ENCODE results near the gene GOLGA1. TPM values are rescaled to one million over a fixed set of nuclear protein-coding genes. Genes with fewer than 3 reads are reported as not detected.

Gene GOLGA1
- polyA plus RNA-seq, 1 donor (not counting 4 experiments of a cell fraction or from before 2014, with no cell fraction given), result 7.4 TPM

DNA sequence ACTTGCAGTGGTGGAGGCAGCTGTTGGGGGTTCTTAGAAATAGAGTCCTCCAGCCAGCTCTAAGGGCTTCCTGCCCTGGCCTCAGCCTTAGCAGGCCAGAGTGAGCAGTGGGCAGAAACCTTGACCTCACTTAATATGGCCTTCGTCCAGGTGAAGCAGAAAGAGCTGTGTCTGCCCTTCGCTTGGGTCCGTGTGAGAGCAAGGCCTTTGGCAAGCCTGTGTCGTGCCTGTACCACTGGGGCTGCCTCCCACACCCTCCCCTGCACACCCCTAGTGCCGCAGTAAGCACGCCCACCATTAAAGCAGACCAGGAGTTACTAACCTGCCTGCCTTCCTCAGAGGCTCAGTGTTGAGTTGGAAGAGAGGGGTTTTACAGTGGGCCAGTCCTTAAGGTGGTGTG, 65.4 kb downstream of the GOLGA1 start:
- Histone ChIP-seq H3K36me3 (ENCODE audit: control insufficient read depth in 2 of 2, extremely low read depth in 1 of 2, insufficient read depth in 2 of 2, low read length in 2 of 2) (peaks cover 38 to 73% of the 10 kb centered on the region in 2 experiments), H4K20me1 (ENCODE audit: control insufficient read depth, extremely low read depth, insufficient read depth, low read length) (peaks cover 24% of the 10 kb centered on the region)
- TF ChIP-seq, protein P1, sequence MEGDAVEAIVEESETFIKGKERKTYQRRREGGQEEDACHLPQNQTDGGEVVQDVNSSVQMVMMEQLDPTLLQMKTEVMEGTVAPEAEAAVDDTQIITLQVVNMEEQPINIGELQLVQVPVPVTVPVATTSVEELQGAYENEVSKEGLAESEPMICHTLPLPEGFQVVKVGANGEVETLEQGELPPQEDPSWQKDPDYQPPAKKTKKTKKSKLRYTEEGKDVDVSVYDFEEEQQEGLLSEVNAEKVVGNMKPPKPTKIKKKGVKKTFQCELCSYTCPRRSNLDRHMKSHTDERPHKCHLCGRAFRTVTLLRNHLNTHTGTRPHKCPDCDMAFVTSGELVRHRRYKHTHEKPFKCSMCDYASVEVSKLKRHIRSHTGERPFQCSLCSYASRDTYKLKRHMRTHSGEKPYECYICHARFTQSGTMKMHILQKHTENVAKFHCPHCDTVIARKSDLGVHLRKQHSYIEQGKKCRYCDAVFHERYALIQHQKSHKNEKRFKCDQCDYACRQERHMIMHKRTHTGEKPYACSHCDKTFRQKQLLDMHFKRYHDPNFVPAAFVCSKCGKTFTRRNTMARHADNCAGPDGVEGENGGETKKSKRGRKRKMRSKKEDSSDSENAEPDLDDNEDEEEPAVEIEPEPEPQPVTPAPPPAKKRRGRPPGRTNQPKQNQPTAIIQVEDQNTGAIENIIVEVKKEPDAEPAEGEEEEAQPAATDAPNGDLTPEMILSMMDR (optimal IDR thresholded peaks at IDR 0.05 in 1 of 3, IDR thresholded peaks at IDR 0.05 in 1 of 3, conservative IDR thresholded peaks at IDR 0.05 in 1 of 3; ENCODE audit: extremely low read depth in 1 of 3, insufficient read depth in 2 of 3, low read length in 3 of 3), result no peak
- no peak for TF ChIP-seq EZH2 (IDR thresholded peaks at IDR 0.05; ENCODE audit: low read length)

DNA sequence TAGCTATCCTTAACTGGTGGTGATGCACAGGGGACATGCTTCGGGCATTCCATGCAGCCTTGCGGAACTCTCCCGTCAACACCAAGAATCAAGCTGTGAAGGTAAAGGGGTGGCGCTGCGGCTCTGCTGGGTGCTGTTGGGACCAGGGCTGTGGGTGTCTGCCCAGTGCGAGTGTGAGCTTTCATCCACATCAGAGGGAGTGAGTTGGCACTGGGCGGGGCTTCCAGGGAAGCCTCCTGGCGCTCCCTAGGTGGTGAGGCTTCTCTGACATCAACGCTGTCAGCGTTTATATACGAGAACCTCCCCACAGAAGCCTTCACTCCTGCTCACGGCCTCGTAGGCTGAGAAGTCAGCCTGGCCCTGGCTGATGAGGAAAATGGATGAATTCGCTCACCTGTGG, 67.2 kb downstream of the GOLGA1 start:
- H3K27ac ChIP-seq (ENCODE audit: control insufficient read depth, insufficient read depth, low read length), result peak overlapping the region; percentile 82
- peaks cover 24% of the 10 kb centered on the region for H4K20me1 ChIP-seq (ENCODE audit: control insufficient read depth, extremely low read depth, insufficient read depth, low read length)
- H2AFZ ChIP-seq (ENCODE audit: control insufficient read depth, low read length), result no peak overlapping the region
- TF ChIP-seq, protein P1 (optimal IDR thresholded peaks at IDR 0.05 in 1 of 3, IDR thresholded peaks at IDR 0.05 in 1 of 3, conservative IDR thresholded peaks at IDR 0.05 in 1 of 3; ENCODE audit: extremely low read depth in 1 of 3, insufficient read depth in 2 of 3, low read length in 3 of 3), result no peak
- peaks cover 72% of the 10 kb centered on the region for H3K79me2 ChIP-seq (ENCODE audit: control insufficient read depth, insufficient read depth, low read length)
- no peaks in the 10 kb centered on the region for H3K9me3 ChIP-seq (ENCODE audit: control insufficient read depth, low read depth, low read length)
- H3K36me3 ChIP-seq (ENCODE audit: control insufficient read depth in 2 of 2, extremely low read depth in 1 of 2, insufficient read depth in 2 of 2, low read length in 2 of 2), result peaks cover 35 to 71% of the 10 kb centered on the region in 2 experiments
- peaks cover 38% of the 10 kb centered on the region for H3K4me1 ChIP-seq (ENCODE audit: control insufficient read depth, extremely low read depth, insufficient read depth, low read length)
- DNase-seq (ENCODE audit: low read depth, low spot score), result no peak
- no peak overlapping the region for H3K9ac ChIP-seq (ENCODE audit: control insufficient read depth, extremely low read depth, insufficient read depth, low read length)
- H3K4me3 ChIP-seq (ENCODE audit: control insufficient read depth in 2 of 3, extremely low read depth in 1 of 3, insufficient read depth in 2 of 3, low read depth in 1 of 3, low read length in 3 of 3), result peak overlapping the region in 1 of 3 experiments; percentile 43
- H3K27me3 ChIP-seq (ENCODE audit: control insufficient read depth, extremely low read depth, insufficient read depth, low read length), result no peaks in the 10 kb centered on the region
- dilution Hi-C loops (cut with MboI; ENCODE audit: extremely low pct_ligation_motif_present, low sequenced_read_pairs), result no loop called here
- peak; percentile 62 for FAIRE-seq
- peak overlapping the region; percentile 82 for H3K4me2 ChIP-seq (ENCODE audit: control insufficient read depth, extremely low read depth, insufficient read depth, low read depth, low read length)
- H3K9me1 ChIP-seq (ENCODE audit: control insufficient read depth, extremely low read depth, insufficient read depth, low read length), result peaks cover 2% of the 10 kb centered on the region

More for the DNA sequence above, 65.4 kb downstream of the GOLGA1 start:
- no peak overlapping the region for H2AFZ ChIP-seq (ENCODE audit: control insufficient read depth, low read length)
- no peak overlapping the region for H3K4me3 ChIP-seq (ENCODE audit: control insufficient read depth in 2 of 3, extremely low read depth in 1 of 3, insufficient read depth in 2 of 3, low read depth in 1 of 3, low read length in 3 of 3)
- FAIRE-seq, result no peak
- H3K27me3 ChIP-seq (ENCODE audit: control insufficient read depth, extremely low read depth, insufficient read depth, low read length), result no peaks in the 10 kb centered on the region
- H3K9me1 ChIP-seq (ENCODE audit: control insufficient read depth, extremely low read depth, insufficient read depth, low read length), result peaks cover 2% of the 10 kb centered on the region
- no peak overlapping the region for H3K9ac ChIP-seq (ENCODE audit: control insufficient read depth, extremely low read depth, insufficient read depth, low read length)
- H3K9me3 ChIP-seq (ENCODE audit: control insufficient read depth, low read depth, low read length), result no peaks in the 10 kb centered on the region
- H3K4me2 ChIP-seq (ENCODE audit: control insufficient read depth, extremely low read depth, insufficient read depth, low read depth, low read length), result no peak overlapping the region
- H3K27ac ChIP-seq (ENCODE audit: control insufficient read depth, insufficient read depth, low read length), result no peak overlapping the region
- H3K4me1 ChIP-seq (ENCODE audit: control insufficient read depth, extremely low read depth, insufficient read depth, low read length), result peaks cover 35% of the 10 kb centered on the region
- no peak for DNase-seq (ENCODE audit: low read depth, low spot score)
- dilution Hi-C loops (cut with MboI; ENCODE audit: extremely low pct_ligation_motif_present, low sequenced_read_pairs), result no loop called here
- H3K79me2 ChIP-seq (ENCODE audit: control insufficient read depth, insufficient read depth, low read length), result peaks cover 57% of the 10 kb centered on the region
